Activated CD8-positive, alpha-beta T cell treated with anti-CD3 and anti-CD28 coated beads, Interleukin-2, amount 10 ng/mL, durations not matched to agents 7 days and 5 days (primary cell): ENCODE data around the gene CORO6. TPM values are rescaled to one million over a fixed set of nuclear protein-coding genes. Genes with fewer than 3 reads are reported as not detected.

ENCODE experiments used
- ATAC-seq: fragments of 150-1000 bp; cut with Tn5 transposase; one replicate; pipeline ENCODE4 v1.10.0; 2021; ENCODE audit warnings: moderate library complexity
- CTCF ChIA-PET: fragments of 350-600 bp; sonication (Branson Sonifier 250); formaldehyde crosslinking; loops from one replicate; lab custom pipeline; 2021; ENCODE audit warnings: antibody characterized with exemption; lab: Charles Lee
- POLR2A ChIA-PET: fragments of 350-600 bp; sonication (Branson Sonifier 250); formaldehyde crosslinking; loops from one replicate; lab custom pipeline; 2021; ENCODE audit warnings: antibody characterized with exemption; lab: Charles Lee
- DNase-seq: peaks from one replicate; pipeline ENCODE4 v3.0.0-alpha.2; 2020
- H3K27ac Mint-ChIP-seq: one replicate; pipeline ENCODE4 v1.8.0; 2021; ENCODE audit warnings: mild to moderate bottlenecking, mixed read lengths
- H3K27me3 Mint-ChIP-seq: one replicate; pipeline ENCODE4 v1.8.0; 2021; ENCODE audit warnings: low read depth, mixed read lengths
- H3K36me3 Mint-ChIP-seq: one replicate; pipeline ENCODE4 v1.8.0; 2021; ENCODE audit warnings: low read depth, mixed read lengths
- H3K4me1 Mint-ChIP-seq: one replicate; pipeline ENCODE4 v1.8.0; 2021; ENCODE audit warnings: low read depth, mixed read lengths
- H3K4me3 Mint-ChIP-seq: one replicate; pipeline ENCODE4 v1.8.0; 2021; ENCODE audit warnings: mild to moderate bottlenecking, mixed read lengths
- H3K9me3 Mint-ChIP-seq: one replicate; pipeline ENCODE4 v1.8.0; 2022; ENCODE audit warnings: mixed read lengths; ENCODE audit not compliant: insufficient read depth
- total RNA-seq, 2 experiments: library from RNA; stranded (reverse); gene quantifications; one replicate each; pipeline ENCODE4 v1.2.3, GENCODE V29; 2021

CORO6 gene
- total RNA-seq, 2 experiments from 2014 or later = 6.2 to 6.3 TPM

DNA sequence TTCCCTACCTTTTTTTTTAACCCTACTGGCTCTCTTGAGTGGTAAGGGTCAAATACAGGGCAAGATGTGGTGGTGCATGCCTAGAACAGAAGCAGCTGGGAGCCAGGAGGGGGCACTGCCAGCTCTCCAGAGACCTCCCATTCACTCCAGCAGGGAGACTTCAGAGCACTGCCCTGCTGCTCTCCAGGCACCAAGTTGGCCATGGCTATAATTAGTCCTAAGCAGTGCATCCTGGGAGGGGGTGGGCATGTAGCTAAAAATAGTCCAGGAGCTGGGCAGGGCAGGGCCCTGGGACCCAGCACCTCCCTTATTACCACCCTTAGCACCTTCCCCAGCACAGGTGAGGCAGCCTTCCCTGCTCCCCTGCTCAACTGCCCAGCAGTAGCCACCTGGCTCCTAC is 3.5 kb downstream of the CORO6 start:
- Mint-ChIP-seq H3K9me3 (no peaks in the 10 kb centered on the region), H3K27me3 (peaks cover 3% of the 10 kb centered on the region), H3K4me3 (no peak overlapping the region), H3K36me3 (no peaks in the 10 kb centered on the region), H3K4me1 (peaks cover 74% of the 10 kb centered on the region), H3K27ac (no peak overlapping the region)
- ATAC-seq (no peak), DNase-seq (no peak)
- CTCF ChIA-PET = interaction anchor here (0.9 to 7.7 kb wide), 7 partner anchors 22 to 474 kb away, joined by 5 to 110 read pairs (median 33); partner anchors contain the start of genes ABHD15 and TP53I13
- POLR2A ChIA-PET = interaction anchor here (3.3 kb wide), 1 partner anchor 312 kb away, joined by 20 read pairs; the partner anchor contains the start of gene SSH2

- CTCF ChIA-PET = interaction anchor here (0.8 to 7.7 kb wide), 37 partner anchors 8 to 486 kb away, joined by 3 to 110 read pairs (median 9); partner anchors contain the start of genes ABHD15, ANKRD13B, SSH2 and TP53I13
- Mint-ChIP-seq H3K27ac (no peak overlapping the region), H3K4me3 (peak overlapping the region; percentile 81), H3K9me3 (no peaks in the 10 kb centered on the region), H3K36me3 (no peaks in the 10 kb centered on the region), H3K27me3 (peaks cover 3% of the 10 kb centered on the region), H3K4me1 (peaks cover 74% of the 10 kb centered on the region)
- DNase-seq (no peak), ATAC-seq (no peak)
- POLR2A ChIA-PET = interaction anchor here (0.6 to 4.6 kb wide), 13 partner anchors 9 to 763 kb away, joined by 3 to 26 read pairs (median 5); partner anchors contain the start of genes ABHD15, ANKRD13B, SSH2 and TP53I13
These were observed 4.2 kb downstream of the CORO6 start for GRCh38 chr17:29618272-29619065.

DNA sequence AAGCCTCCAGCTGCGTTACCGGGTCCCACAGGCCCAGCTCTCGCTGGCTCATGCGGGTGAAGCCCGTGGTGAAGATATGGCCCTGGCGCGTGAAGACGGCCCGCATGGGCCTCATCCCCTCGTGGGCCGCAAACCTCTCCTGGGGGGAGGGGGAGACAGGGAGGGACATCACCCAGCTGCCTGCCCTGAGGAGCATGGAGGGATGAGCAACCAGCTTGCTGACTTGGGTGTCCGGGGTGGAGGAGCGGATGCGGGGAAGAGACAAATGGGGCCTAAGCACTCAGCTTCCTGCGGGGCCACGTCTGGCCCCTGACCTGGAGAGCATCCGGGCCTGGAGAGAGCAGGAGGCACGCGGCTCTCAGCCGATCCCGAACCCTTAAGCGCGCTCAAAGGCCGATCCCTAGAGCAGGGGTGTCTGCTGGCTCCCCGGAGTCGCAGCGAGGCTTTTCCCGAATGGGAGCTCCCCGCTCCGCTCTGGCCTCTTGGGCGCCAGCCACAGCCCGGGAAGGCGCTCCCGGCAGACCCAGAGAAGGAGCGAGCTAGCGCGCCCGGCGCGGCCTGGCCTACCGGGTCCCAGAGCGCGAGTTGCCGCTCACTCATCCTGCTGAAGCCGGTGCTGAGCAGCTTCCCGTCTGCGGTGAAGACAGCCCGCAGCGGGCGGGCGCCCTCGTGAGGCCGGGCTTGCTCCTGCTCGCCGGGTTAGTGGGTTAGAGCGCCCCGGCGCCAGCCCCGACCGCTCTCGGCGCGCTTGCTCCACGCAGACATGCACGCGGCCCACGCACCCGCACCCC is 5.0 kb downstream of the CORO6 start:
- Mint-ChIP-seq H3K4me1 (peaks cover 67% of the 10 kb centered on the region), H3K27ac (peak overlapping the region; percentile 94), H3K27me3 (peaks cover 3% of the 10 kb centered on the region), H3K36me3 (no peaks in the 10 kb centered on the region), H3K9me3 (no peaks in the 10 kb centered on the region), H3K4me3 (peak overlapping the region; percentile 81)
- ChIA-PET CTCF (interaction anchor here (0.6 to 7.7 kb wide), 59 partner anchors 9 to 500 kb away, joined by 3 to 110 read pairs (median 6); partner anchors contain the start of genes ABHD15, ANKRD13B, SSH2 and TP53I13), POLR2A (interaction anchor here (0.6 to 4.6 kb wide), 19 partner anchors 10 to 764 kb away, joined by 3 to 26 read pairs (median 5); partner anchors contain the start of genes ABHD15, ANKRD13B, SSH2 and TP53I13)
- ATAC-seq (peak; percentile 43), DNase-seq (peak; percentile 93)

- peak; percentile 65 for ATAC-seq
- DNase-seq = peak; percentile 95
- Mint-ChIP-seq H3K4me3 (peak overlapping the region; percentile 81), H3K4me1 (peaks cover 64% of the 10 kb centered on the region), H3K27ac (peak overlapping the region; percentile 94), H3K27me3 (peaks cover 3% of the 10 kb centered on the region), H3K9me3 (no peaks in the 10 kb centered on the region), H3K36me3 (no peaks in the 10 kb centered on the region)
- POLR2A ChIA-PET = interaction anchor here (0.6 to 4.6 kb wide), 21 partner anchors 8 to 974 kb away, joined by 3 to 26 read pairs (median 5); partner anchors contain the start of genes ABHD15, ANKRD13B, SSH2 and TP53I13
- CTCF ChIA-PET = interaction anchor here (0.6 to 7.7 kb wide), 52 partner anchors 8 to 500 kb away, joined by 3 to 110 read pairs (median 8); partner anchors contain the start of genes ABHD15, ANKRD13B, SSH2 and TP53I13
These were observed 5.6 kb downstream of the CORO6 start for GRCh38 chr17:29617125-29617480.

GRCh38 chr17:29616300-29617048 is 6.2 kb downstream of the CORO6 start:
- peak overlapping the region; percentile 97 for H3K27ac Mint-ChIP-seq
- no peaks in the 10 kb centered on the region for H3K9me3 Mint-ChIP-seq
- H3K4me1 Mint-ChIP-seq = peaks cover 59% of the 10 kb centered on the region
- H3K4me3 Mint-ChIP-seq = peak overlapping the region; percentile 81
- ChIA-PET POLR2A (interaction anchor here (0.6 to 4.6 kb wide), 18 partner anchors 9 to 975 kb away, joined by 3 to 26 read pairs (median 5); partner anchors contain the start of genes ABHD15, ANKRD13B, SSH2 and TP53I13), CTCF (interaction anchor here (0.6 to 7.7 kb wide), 43 partner anchors 10 to 501 kb away, joined by 3 to 110 read pairs (median 9); partner anchors contain the start of genes ABHD15, ANKRD13B, SSH2 and TP53I13)
- no peak for ATAC-seq
- no peak for DNase-seq
- H3K27me3 Mint-ChIP-seq = no peaks in the 10 kb centered on the region
- no peaks in the 10 kb centered on the region for H3K36me3 Mint-ChIP-seq

DNA sequence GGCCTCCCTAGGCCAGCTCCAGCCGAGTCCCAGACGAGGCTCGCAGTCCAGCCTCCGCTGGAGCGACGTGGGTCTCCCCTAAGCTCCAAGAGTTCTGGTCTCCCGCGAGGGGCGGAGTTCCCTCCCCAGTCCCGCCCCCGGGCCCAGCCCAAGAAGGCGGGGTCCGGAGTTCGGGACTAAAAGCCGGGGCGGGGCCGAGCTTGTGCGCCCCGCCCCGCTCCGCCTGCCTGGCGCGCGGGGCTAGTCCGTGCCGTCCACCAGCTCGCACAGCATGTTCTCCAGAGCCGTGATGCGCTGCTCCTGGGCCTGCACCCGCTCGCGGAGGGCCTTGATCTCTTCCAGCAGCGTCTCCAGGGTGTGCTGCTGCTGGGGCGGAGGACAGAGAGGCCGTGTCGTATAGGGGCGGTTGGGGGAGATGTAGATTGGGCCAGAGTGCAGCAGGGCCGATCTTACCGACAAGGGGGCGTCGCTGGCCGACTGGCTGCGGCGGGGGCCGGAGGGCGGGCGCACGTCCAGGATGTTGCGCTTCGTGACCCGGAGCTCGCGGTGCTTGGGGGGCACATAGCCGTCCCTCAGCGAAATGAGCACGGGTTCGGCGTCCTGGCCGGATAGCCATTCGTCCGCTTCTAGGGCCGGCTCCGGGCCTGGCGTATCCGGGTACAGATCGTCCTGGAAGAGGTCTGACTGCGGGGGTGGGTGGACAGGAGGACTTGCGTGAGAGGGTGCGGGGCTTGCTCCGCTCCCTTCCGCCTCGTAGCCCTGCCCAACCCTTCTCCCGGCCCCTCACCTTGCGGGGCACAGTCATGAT is 7.0 kb downstream of the CORO6 start:
- Mint-ChIP-seq H3K27ac (peak overlapping the region; percentile 97), H3K27me3 (no peaks in the 10 kb centered on the region), H3K4me3 (peak overlapping the region; percentile 81), H3K4me1 (peaks cover 56% of the 10 kb centered on the region), H3K9me3 (no peaks in the 10 kb centered on the region), H3K36me3 (no peaks in the 10 kb centered on the region)
- ATAC-seq (peak; percentile 63), DNase-seq (peak; percentile 89)
- ChIA-PET CTCF (interaction anchor here (0.8 to 7.7 kb wide), 21 partner anchors 7 to 477 kb away, joined by 3 to 110 read pairs (median 12); partner anchors contain the start of genes ABHD15, ANKRD13B, CORO6 and SSH2), POLR2A (interaction anchor here (0.9 to 4.6 kb wide), 10 partner anchors 18 to 321 kb away, joined by 3 to 26 read pairs (median 6); partner anchors contain the start of genes ABHD15, SSH2, TAOK1 and TP53I13)

DNA sequence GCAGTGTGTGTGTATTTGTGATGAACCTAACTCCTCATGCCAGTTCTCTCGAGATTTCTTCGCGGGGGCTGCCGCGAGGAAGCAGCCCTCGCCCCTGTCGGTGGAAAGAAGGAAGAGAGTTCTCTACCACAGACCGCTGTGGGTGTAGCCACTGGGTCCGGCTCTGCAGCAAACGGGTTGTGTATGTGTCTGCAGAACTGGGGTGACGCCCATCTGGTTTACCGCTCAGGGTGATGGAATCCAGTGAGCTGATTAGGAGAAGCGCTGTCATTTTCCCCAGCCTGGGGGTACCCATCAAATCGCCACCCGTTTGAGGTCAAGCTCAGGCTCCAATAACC is 7.7 kb downstream of the CORO6 start:
- peaks cover 56% of the 10 kb centered on the region for H3K4me1 Mint-ChIP-seq
- ChIA-PET POLR2A (interaction anchor here (0.9 to 4.6 kb wide), 8 partner anchors 18 to 225 kb away, joined by 3 to 26 read pairs (median 4); partner anchors contain the start of genes ABHD15, TAOK1 and TP53I13), CTCF (interaction anchor here (0.8 to 7.7 kb wide), 16 partner anchors 8 to 478 kb away, joined by 3 to 110 read pairs (median 21); partner anchors contain the start of genes ABHD15, ANKRD13B, CORO6 and SSH2)
- ATAC-seq = peak; percentile 50
- H3K36me3 Mint-ChIP-seq = no peaks in the 10 kb centered on the region
- no peaks in the 10 kb centered on the region for H3K9me3 Mint-ChIP-seq
- DNase-seq = peak; percentile 94
- H3K27me3 Mint-ChIP-seq = no peaks in the 10 kb centered on the region
- H3K27ac Mint-ChIP-seq = peak overlapping the region; percentile 97
- H3K4me3 Mint-ChIP-seq = peak overlapping the region; percentile 81

GRCh38 chr17:29614349-29615047 is 8.2 kb downstream of the CORO6 start:
- no peaks in the 10 kb centered on the region for H3K9me3 Mint-ChIP-seq
- ChIA-PET CTCF (interaction anchor here (0.8 to 7.7 kb wide), 19 partner anchors 8 to 479 kb away, joined by 3 to 110 read pairs (median 9); partner anchors contain the start of genes ABHD15, ANKRD13B, CORO6 and TP53I13), POLR2A (interaction anchor here (0.9 to 4.6 kb wide), 6 partner anchors 17 to 46 kb away, joined by 3 to 26 read pairs (median 9); partner anchors contain the start of genes ABHD15 and TP53I13)
- peaks cover 53% of the 10 kb centered on the region for H3K4me1 Mint-ChIP-seq
- H3K36me3 Mint-ChIP-seq = no peaks in the 10 kb centered on the region
- H3K27me3 Mint-ChIP-seq = no peaks in the 10 kb centered on the region
- peak overlapping the region; percentile 81 for H3K4me3 Mint-ChIP-seq
- ATAC-seq = no peak
- DNase-seq = no peak
- peak overlapping the region; percentile 97 for H3K27ac Mint-ChIP-seq

DNA sequence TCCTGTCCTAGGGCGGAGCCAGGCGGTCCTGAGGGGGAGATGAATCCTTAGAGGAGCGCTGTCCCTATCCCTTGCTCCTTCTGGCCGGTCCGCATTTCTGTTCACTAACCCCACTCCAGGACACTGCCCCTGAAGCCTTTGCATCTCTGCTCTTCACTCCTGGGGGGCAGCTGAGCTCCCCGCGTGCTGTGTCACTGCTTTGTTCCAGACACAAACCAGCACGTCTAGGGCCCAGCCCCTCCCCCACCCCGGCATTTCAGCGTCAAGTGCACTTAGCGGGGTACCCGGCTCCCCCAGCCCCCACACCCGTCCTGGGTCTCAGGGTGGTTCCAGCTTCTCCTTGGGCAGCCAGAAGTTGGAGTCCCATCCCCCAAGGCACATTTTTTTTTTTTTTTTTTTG is 8.9 kb downstream of the CORO6 start:
- ATAC-seq (no peak), DNase-seq (no peak)
- Mint-ChIP-seq H3K36me3 (no peaks in the 10 kb centered on the region), H3K9me3 (no peaks in the 10 kb centered on the region), H3K4me3 (peak overlapping the region; percentile 68), H3K27ac (peak overlapping the region; percentile 49), H3K4me1 (peaks cover 46% of the 10 kb centered on the region), H3K27me3 (no peaks in the 10 kb centered on the region)
- POLR2A ChIA-PET = no interaction called here
- CTCF ChIA-PET = interaction anchor here (1.0 to 7.7 kb wide), 17 partner anchors 9 to 317 kb away, joined by 3 to 110 read pairs (median 6); partner anchors contain the start of genes ABHD15, ANKRD13B, CORO6 and TP53I13
